ENCODE results near the gene CTNNA2. TPM values are rescaled to one million over a fixed set of nuclear protein-coding genes. Genes with fewer than 3 reads are reported as not detected.

Gene CTNNA2
- total RNA-seq, 4 donors from 2014 or later = 0.88 to 14.9 (median 2.3) TPM; not detected in 1

DNA sequence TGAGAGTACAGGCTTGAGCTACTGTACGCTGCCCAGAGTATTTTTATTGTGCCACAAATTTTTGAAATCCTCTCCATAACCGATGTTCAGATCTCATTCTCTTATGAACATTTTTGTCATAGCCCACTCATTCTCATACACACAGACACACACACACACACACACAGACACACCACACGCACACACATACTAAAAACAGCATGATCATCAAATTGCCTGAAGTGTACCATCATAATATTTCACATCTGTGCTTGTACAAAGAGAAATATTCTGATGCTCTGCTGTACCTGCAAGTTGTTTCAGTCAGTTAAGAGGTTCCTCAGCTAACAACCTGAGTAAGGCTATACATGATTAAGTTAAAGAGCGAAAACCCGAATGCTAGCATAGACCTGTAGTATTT, 696.6 kb downstream of the CTNNA2 start:
- Histone ChIP-seq H3K9me3 (no peaks in the 10 kb centered on the region), H3K36me3 (no peaks in the 10 kb centered on the region), H3K27ac (no peak overlapping the region), H3K4me1 (no peaks in the 10 kb centered on the region), H3K27me3 (no peaks in the 10 kb centered on the region), H3K4me3 (no peak overlapping the region)
- TF ChIP-seq, protein P1, sequence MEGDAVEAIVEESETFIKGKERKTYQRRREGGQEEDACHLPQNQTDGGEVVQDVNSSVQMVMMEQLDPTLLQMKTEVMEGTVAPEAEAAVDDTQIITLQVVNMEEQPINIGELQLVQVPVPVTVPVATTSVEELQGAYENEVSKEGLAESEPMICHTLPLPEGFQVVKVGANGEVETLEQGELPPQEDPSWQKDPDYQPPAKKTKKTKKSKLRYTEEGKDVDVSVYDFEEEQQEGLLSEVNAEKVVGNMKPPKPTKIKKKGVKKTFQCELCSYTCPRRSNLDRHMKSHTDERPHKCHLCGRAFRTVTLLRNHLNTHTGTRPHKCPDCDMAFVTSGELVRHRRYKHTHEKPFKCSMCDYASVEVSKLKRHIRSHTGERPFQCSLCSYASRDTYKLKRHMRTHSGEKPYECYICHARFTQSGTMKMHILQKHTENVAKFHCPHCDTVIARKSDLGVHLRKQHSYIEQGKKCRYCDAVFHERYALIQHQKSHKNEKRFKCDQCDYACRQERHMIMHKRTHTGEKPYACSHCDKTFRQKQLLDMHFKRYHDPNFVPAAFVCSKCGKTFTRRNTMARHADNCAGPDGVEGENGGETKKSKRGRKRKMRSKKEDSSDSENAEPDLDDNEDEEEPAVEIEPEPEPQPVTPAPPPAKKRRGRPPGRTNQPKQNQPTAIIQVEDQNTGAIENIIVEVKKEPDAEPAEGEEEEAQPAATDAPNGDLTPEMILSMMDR (IDR thresholded peaks at IDR 0.05) = no peak
- TF ChIP-seq POLR2A (IDR thresholded peaks at IDR 0.05) = no peak
- intact Hi-C loops (cut with DNase I; ENCODE audit: low total_unique reads) = no loop called here
- no peak for DNase-seq

DNA sequence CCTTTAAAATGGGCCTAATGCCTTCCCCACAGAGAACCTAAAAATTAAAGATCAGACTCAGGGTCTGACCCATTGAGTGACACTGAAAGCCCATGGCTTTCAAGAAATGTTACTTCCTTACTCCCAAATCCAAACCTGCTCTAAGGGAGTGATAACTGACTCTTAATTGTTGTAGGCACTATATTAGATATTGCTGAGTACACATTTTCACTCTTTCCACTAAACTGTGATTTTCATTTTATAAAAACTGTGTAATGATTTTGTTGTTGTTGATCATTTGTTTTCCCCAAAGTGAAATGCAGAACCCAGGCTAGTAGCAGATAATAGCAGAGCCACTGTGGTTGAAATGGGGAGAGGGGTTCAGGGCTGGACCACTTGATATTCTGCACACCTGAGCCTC, 704.6 kb downstream of the CTNNA2 start:
- no peak overlapping the region for H3K27ac ChIP-seq
- intact Hi-C loops (cut with DNase I; ENCODE audit: low total_unique reads) = no loop called here
- H3K36me3 ChIP-seq = no peaks in the 10 kb centered on the region
- no peak overlapping the region for H3K4me3 ChIP-seq
- TF ChIP-seq, protein P1 (IDR thresholded peaks at IDR 0.05) = no peak
- TF ChIP-seq POLR2A (IDR thresholded peaks at IDR 0.05) = no peak
- no peak for DNase-seq
- no peaks in the 10 kb centered on the region for H3K27me3 ChIP-seq
- H3K4me1 ChIP-seq = no peaks in the 10 kb centered on the region
- H3K9me3 ChIP-seq = no peaks in the 10 kb centered on the region

DNA sequence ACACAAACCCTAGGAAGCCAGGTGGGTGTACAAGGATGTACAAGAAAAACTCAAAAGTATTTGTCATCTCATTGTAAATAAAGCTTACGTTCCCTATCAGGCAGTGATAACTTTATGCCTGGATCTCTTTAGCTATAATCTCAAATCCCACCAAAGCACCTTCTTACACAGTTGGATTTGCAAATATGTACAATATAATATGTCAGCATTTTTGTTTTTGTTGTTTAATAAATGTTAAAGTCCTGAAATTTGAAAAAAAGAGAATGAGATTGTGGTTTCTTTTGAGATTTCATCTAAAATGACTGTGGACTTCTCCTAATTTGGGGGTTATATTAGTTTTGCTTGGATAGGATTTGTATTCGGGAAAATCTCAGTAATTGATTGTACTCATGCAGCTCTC, 709.8 kb downstream of the CTNNA2 start:
- Histone ChIP-seq H3K27ac (no peak overlapping the region), H3K4me1 (no peaks in the 10 kb centered on the region), H3K4me3 (no peak overlapping the region), H3K36me3 (no peaks in the 10 kb centered on the region), H3K27me3 (no peaks in the 10 kb centered on the region), H3K9me3 (no peaks in the 10 kb centered on the region)
- TF ChIP-seq POLR2A (IDR thresholded peaks at IDR 0.05) = no peak
- TF ChIP-seq, protein P1 (IDR thresholded peaks at IDR 0.05) = no peak
- DNase-seq = no peak
- intact Hi-C loops (cut with DNase I; ENCODE audit: low total_unique reads) = no loop called here

DNA sequence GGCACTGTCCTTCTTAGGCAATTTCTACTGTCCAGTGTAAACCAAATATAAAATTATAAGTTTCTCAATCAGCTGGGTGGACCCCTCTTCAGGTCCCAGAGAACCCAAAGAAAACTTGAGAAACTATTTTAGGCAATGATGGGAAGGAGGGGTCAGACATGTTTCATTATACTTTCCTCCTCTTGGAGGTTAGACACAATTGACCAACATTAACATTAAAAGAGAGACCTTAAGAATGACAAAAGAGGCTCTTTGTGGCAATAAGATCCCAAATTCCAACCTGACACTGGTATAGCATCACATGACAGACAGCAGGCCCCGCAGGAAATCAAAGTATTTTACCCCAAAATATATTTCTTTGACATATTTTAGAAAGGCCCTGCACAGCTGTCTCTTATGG, 718.6 kb downstream of the CTNNA2 start:
- H3K4me1 ChIP-seq = no peaks in the 10 kb centered on the region
- no peak overlapping the region for H3K4me3 ChIP-seq
- no peaks in the 10 kb centered on the region for H3K27me3 ChIP-seq
- intact Hi-C loops (cut with DNase I; ENCODE audit: low total_unique reads) = no loop called here
- no peak overlapping the region for H3K27ac ChIP-seq
- no peaks in the 10 kb centered on the region for H3K36me3 ChIP-seq
- DNase-seq = no peak
- H3K9me3 ChIP-seq = no peaks in the 10 kb centered on the region
- TF ChIP-seq, protein P1 (IDR thresholded peaks at IDR 0.05) = no peak
- no peak for TF ChIP-seq POLR2A (IDR thresholded peaks at IDR 0.05)

DNA sequence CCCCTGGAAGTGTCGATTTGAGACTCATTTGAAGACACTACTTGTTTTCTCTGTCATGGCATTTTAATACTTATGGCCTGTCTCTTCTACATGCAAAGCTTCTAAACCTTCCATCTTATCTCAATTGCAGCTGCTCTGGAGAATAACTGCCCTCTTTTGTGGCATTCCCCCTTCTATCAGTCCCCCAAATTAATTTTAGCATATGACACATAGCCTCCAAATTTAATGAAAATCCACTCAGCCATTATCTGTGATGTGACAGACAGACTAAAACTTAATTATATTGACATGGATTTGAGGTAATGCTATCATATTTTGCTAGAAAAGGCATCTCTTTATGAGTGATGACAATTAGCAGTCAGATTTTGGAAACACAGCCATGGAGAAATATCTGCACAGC, 720.5 kb downstream of the CTNNA2 start:
- intact Hi-C loops (cut with DNase I; ENCODE audit: low total_unique reads) = no loop called here
- Histone ChIP-seq H3K36me3 (no peaks in the 10 kb centered on the region), H3K27me3 (no peaks in the 10 kb centered on the region), H3K9me3 (no peaks in the 10 kb centered on the region), H3K27ac (no peak overlapping the region), H3K4me3 (no peak overlapping the region), H3K4me1 (no peaks in the 10 kb centered on the region)
- no peak for DNase-seq
- no peak for TF ChIP-seq POLR2A (IDR thresholded peaks at IDR 0.05)
- TF ChIP-seq, protein P1 (IDR thresholded peaks at IDR 0.05) = no peak

Measured in uterus (tissue), 4 donors.